SHP77 (cell line): ENCODE measurements around the gene PNLIPRP2.
A peak's percentile ranks its signal among the peaks of the same experiment; 100 is the strongest.

Experiments used
- DNase-seq, 2 experiments: peaks; one replicate each; lab custom pipeline; 2025; lab: John Stamatoyannopoulos, UW

The PNLIPRP2 gene

DNA sequence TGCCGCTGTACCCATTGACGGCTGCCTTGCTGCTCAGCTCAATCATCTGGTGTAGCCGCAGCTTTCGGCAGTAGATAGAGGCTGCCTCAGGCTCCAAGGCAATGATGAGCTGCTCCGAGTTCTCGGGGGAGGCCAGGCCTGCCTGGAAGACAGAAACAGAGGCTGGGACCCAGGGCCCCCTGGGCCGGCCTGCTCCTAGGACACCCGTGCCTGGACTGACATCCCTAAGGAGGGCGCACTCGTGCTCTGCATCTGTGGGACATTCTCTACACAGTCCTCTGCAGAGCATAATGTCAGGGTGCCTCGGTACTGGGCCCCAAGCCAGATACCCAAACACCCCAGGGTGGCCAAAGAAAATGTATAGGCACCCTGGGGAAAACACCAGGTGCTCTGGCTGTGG is 63.1 kb downstream of the PNLIPRP2 start:
- no peak for DNase-seq

GRCh38 chr10:116684781-116685180 is 64.0 kb downstream of the PNLIPRP2 start:
- DNase-seq, result no peak

- DNase-seq, result no peak
Observed at GRCh38 chr10:116685807-116686206, 65.1 kb downstream of the PNLIPRP2 start.

DNA sequence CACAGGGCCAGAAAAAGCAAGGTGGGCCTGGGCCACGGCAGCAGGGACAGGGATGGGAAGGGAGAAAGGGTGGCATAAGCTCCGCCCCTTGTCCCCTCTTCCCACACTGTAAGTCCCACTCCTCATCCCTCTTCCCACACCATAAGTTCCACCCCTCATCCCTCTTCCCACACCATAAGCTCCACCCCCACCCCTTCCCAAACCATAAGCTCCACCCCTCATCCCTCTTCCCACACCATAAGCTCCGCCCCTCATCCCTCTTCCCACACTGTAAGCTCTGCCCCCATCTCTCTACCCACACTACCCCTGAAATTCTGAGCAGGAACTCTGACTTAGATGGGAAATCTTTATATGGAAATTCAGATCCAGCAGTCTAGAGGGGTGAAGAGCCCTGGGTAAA is 65.9 kb downstream of the PNLIPRP2 start:
- DNase-seq, result no peak

GRCh38 chr10:116687633-116688032 is 66.9 kb downstream of the PNLIPRP2 start:
- no peak for DNase-seq

DNA sequence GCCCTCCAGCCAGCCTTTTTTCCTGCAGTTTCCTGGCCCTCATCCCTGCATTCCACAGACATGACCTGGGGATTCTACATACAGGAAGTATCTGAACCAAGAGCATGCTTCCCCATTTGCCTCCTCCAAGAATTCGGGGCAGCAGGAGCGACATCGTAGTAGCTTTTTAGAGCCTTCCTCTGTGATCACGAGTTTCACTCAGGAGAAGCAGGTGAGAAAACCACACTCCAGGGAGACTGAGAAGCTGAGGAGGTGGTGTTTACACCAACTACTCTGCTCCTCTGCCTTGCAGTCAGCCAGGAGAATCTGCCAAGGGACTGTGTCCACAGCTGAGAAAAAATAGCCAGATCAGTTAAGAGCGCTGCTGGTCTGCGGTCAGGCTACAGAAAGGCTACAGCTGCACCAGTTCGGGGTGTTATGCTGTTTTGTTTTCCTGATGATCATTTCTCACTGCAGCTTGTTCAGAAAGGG is 67.5 kb downstream of the PNLIPRP2 start:
- DNase-seq, result no peak

GRCh38 chr10:116688741-116689495 is 68.2 kb downstream of the PNLIPRP2 start:
- DNase-seq, result no peak

DNA sequence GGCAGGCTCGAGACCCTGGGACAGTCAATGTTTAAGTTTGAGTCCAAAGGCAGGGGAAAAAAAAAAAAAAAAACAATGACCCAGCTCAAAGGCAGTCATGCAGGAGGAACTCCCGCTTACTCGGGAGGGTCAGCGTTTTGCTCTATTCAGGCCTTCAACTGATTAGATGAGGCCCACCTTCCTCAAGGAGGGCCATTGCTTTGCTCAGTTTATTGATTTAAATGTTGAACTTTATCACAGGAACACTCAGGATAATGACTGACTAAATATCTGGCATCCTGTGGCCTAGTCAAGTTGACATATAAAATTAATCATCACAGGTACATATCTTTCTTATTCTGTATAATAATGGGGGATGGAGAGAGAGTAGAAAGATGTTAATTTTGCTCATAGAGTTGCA is 69.0 kb downstream of the PNLIPRP2 start:
- no peak for DNase-seq

- DNase-seq, result peak in 1 of 2 experiments; percentile 11
Observed at GRCh38 chr10:116690356-116691322, 69.9 kb downstream of the PNLIPRP2 start.

DNA sequence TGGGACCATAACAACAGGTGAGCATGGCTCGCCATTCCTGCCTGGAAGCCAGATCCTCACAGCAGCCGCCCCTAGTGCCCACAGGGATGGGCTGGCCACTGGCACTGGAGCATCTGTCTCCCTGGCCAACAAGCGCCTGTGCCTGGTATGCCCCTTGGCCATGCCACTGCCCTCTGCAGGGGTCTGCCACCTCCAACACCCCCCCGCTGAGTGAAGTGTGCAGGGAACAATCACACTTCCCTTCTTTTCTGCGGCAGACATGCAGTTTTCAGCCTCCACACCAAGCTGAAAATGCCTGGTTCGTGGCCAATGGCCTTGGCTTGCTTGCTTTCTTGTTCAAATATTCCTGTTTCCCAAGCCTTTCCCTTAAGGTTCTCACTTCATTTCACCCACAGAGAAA is 70.9 kb downstream of the PNLIPRP2 start:
- no peak for DNase-seq

DNA sequence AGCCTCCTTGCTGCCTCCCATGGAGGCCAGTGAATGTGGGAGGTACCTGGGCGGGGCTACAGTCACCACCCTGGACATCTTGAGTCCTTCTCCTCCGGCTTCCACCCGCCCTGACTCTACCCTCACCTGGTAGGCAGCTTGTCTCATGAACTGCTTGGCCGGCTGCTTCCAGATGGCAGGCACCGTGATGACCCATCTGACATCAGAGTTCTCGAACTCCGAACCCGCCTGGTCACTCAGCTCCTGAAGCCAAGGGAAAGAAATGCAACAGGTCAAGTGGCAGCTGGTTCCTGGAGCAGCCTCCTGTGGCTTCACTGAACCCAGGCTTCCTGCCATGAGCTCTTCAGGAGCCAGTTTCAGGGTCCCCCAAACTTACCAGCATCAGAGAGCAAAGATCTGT is 71.5 kb downstream of the PNLIPRP2 start:
- DNase-seq, result no peak

GRCh38 chr10:116694243-116694926 is 73.6 kb downstream of the PNLIPRP2 start:
- no peak for DNase-seq
